Measurements from ENCODE around the gene CCDC17. TPM values are rescaled to one million over a fixed set of nuclear protein-coding genes. Genes with fewer than 3 reads are reported as not detected.

CCDC17 gene
- total RNA-seq, 2 experiments from 2014 or later: 2.5 to 3.9 TPM

GRCh38 chr1:45584351-45585109 lies 39.3 kb downstream of the CCDC17 start:
- Mint-ChIP-seq H3K36me3 (peaks cover 12% of the 10 kb centered on the region), H3K27ac (peak overlapping the region; percentile 100), H3K27me3 (no peaks in the 10 kb centered on the region), H3K4me1 (peaks cover 35% of the 10 kb centered on the region), H3K4me3 (peak overlapping the region; percentile 87), H3K9me3 (ENCODE audit: low read depth) (no peaks in the 10 kb centered on the region)
- DNase-seq (peak; percentile 93), ATAC-seq (peak; percentile 52)
- CTCF ChIA-PET: interaction anchor here (0.9 to 8.3 kb wide), 7 partner anchors 15 to 863 kb away, joined by 3 to 48 read pairs (median 9); partner anchors contain the start of genes AKR1A1 and PRDX1

- Mint-ChIP-seq H3K4me1 (peaks cover 29% of the 10 kb centered on the region), H3K27ac (peak within 1 kb of the TSS; percentile 100), H3K36me3 (peaks cover 7% of the 10 kb centered on the region), H3K27me3 (no peaks in the 10 kb centered on the region), H3K9me3 (ENCODE audit: low read depth) (no peaks in the 10 kb centered on the region), H3K4me3 (peak within 1 kb of the TSS; percentile 87)
- DNase-seq (peak; percentile 93), ATAC-seq (peak; percentile 63)
- CTCF ChIA-PET: interaction anchor here (1.2 to 8.3 kb wide), 8 partner anchors 14 to 747 kb away, joined by 3 to 48 read pairs (median 7); partner anchors contain the start of genes AKR1A1 and PRDX1
Measured at GRCh38 chr1:45583666-45584350, 40.0 kb downstream of the CCDC17 start, which contains the start of gene NASP. Gene NASP, plus strand, starts transcription at chr1:45584041. Its CDS starts 106 bp downstream, at chr1:45584147.

DNA sequence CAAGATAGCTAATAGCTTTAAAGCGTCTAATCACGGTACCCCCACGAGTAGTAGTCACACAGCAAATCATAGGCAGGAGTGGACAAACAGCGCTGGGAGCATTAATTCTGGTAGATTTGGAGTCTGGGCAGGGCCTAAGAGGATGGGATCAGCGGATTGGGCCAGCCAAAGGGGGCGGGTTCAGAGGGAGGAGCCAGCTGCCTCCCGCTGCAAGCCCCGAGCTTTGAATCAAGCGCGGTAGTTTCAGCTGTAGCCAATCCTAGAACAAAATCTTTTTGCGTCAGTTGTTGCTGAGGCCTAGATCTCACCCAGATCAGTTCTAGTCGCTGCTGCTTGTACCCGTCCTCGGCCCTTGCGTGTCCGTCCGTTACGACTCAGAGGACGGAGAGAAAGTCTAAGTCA lies 40.6 kb downstream of the CCDC17 start:
- peak overlapping the region; percentile 87 for H3K4me3 Mint-ChIP-seq
- H3K4me1 Mint-ChIP-seq: peaks cover 26% of the 10 kb centered on the region
- peak overlapping the region; percentile 100 for H3K27ac Mint-ChIP-seq
- no peaks in the 10 kb centered on the region for H3K9me3 Mint-ChIP-seq (ENCODE audit: low read depth)
- peaks cover 5% of the 10 kb centered on the region for H3K36me3 Mint-ChIP-seq
- peak; percentile 76 for ATAC-seq
- peak; percentile 97 for DNase-seq
- CTCF ChIA-PET: interaction anchor here (1.2 to 8.3 kb wide), 7 partner anchors 14 to 747 kb away, joined by 3 to 48 read pairs (median 9); partner anchors contain the start of genes AKR1A1 and PRDX1
- no peaks in the 10 kb centered on the region for H3K27me3 Mint-ChIP-seq

DNA sequence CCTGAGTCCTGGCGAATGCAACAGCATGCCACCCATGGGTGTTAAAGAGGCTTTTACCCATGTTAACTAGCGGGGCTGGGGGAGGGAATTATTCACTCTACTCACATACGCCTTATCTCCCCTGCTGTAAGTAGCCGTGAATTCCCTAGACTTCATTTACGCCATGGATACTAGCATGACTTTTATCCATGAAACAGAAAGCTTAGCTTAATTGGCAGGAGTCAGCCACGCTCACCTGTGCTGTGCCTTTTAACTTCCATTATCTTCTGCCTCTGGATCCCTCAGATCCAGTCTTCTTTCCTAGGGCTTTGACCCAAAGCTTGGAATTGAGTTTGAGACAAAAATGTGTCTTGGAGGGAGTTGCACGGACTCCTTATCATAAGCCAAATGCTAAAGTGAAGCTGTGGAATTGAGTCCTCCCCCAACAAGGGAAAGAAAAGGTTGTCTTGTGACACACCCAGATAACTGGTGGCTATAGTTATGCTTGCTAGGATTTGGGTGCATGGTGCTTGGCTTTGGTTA lies 49.7 kb downstream of the CCDC17 start:
- DNase-seq (no peak), ATAC-seq (no peak)

DNA sequence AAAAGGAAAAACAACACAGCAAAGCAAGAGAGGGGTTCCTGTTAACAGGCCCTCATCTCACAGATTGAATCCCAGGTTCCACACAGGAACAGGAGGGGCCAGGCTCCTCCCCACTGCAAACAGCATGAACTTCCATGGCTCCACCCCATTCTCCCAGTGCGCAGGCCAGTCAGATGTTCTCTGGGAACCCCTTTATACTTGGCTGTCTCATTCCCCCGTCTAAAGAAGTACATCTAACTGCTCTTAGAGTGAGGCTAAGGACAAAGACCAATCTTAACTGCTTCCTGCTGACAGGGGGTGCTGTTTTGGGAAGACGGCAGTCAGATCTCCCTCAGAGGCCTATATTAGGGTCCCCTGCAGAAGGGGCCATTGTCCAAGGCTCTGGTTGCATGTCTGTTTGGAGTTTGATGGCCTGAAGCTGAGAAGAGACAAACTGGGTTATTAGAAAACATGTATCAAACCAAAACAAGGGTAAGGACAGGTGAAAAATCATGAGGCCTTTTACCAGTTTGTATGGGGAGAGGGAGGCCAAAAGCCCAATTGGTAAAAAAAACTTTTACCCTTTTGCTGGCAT lies 50.5 kb downstream of the CCDC17 start:
- Mint-ChIP-seq H3K4me1 (peaks cover 2% of the 10 kb centered on the region), H3K4me3 (no peak overlapping the region)
- CTCF ChIA-PET: interaction anchor here (1.3 to 4.8 kb wide), 2 partner anchors 9 to 15 kb away, joined by 5 to 33 read pairs; no protein-coding TSS in a partner anchor

More for the DNA sequence above, 49.7 kb downstream of the CCDC17 start:
- Mint-ChIP-seq H3K4me1 (peaks cover 2% of the 10 kb centered on the region), H3K27ac (no peak overlapping the region), H3K9me3 (ENCODE audit: low read depth) (no peaks in the 10 kb centered on the region), H3K27me3 (no peaks in the 10 kb centered on the region), H3K4me3 (no peak overlapping the region), H3K36me3 (peaks cover 10% of the 10 kb centered on the region)
- CTCF ChIA-PET: interaction anchor here (0.8 to 1.3 kb wide), 3 partner anchors 62 to 82 kb away, joined by 3 to 5 read pairs (median 4); no protein-coding TSS in a partner anchor

DNA sequence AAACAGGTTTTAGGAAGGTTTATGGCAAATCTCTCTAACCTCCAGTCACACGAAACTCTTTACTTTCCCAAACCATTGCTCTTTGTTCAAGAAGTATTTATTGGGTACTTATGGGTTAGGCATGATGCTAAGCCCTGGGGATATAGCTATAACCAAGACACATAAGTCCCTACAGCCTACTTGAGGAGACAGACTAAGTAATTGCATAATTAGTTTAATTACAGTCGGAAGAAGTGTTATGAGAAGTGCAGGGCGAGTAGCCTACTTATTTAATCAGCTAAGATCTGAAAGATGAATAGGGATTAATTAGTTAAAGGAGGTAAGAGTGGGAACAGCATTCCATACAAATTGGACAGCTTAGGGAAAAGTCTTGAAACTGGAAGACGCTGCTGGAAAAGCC lies 53.2 kb downstream of the CCDC17 start:
- H3K36me3 Mint-ChIP-seq: peaks cover 24% of the 10 kb centered on the region
- H3K4me1 Mint-ChIP-seq: peaks cover 2% of the 10 kb centered on the region
- no peak for ATAC-seq
- no peak overlapping the region for H3K27ac Mint-ChIP-seq
- no peak overlapping the region for H3K4me3 Mint-ChIP-seq
- no peak for DNase-seq
- H3K27me3 Mint-ChIP-seq: no peaks in the 10 kb centered on the region
- no peaks in the 10 kb centered on the region for H3K9me3 Mint-ChIP-seq (ENCODE audit: low read depth)
- CTCF ChIA-PET: interaction anchor here (0.6 to 11.2 kb wide), 20 partner anchors 12 to 634 kb away, joined by 3 to 139 read pairs (median 5); partner anchors contain the start of genes AKR1A1, NASP and PRDX1

More for the DNA sequence above, 50.5 kb downstream of the CCDC17 start:
- ATAC-seq (no peak), DNase-seq (no peak)
- Mint-ChIP-seq H3K27ac (no peak overlapping the region), H3K36me3 (peaks cover 10% of the 10 kb centered on the region), H3K9me3 (ENCODE audit: low read depth) (no peaks in the 10 kb centered on the region), H3K27me3 (no peaks in the 10 kb centered on the region)

Other genes starting within 250 kb of the CCDC17 start
- 1 to 10 TPM; 3.0 to 4.4 TPM for gene TESK2, start 132.9 kb downstream of the CCDC17 start, total RNA-seq
- gene CCDC163, start 124.0 kb downstream of the CCDC17 start, total RNA-seq: 1 to 10 TPM; 7.8 to 7.9 TPM
- 1 to 10 TPM; 7.3 to 8.4 TPM for gene MMACHC, start 123.8 kb downstream of the CCDC17 start, total RNA-seq
- 100 to 1,000 TPM; 225 to 412 TPM for gene PRDX1, start 102.2 kb downstream of the CCDC17 start, total RNA-seq
- 100 to 1,000 TPM; 137 to 150 TPM for gene AKR1A1, start 73.2 kb downstream of the CCDC17 start, total RNA-seq
- gene NASP, start 40.0 kb downstream of the CCDC17 start, total RNA-seq: 100 to 1,000 TPM; 233 to 256 TPM
- gene GPBP1L1, start 62.5 kb upstream of the CCDC17 start, total RNA-seq: 100 to 1,000 TPM; 110 to 111 TPM
- gene TMEM69, start 64.1 kb upstream of the CCDC17 start, total RNA-seq: 10 to 100 TPM; 20.9 to 24.0 TPM
- gene IPP, start 126.6 kb upstream of the CCDC17 start, total RNA-seq: 10 to 100 TPM; 10.8 to 12.3 TPM
- 10 to 100 TPM; 29.5 to 35.6 TPM for gene MAST2, start 179.6 kb upstream of the CCDC17 start, total RNA-seq